CD4-positive, alpha-beta T cell treated with Interleukin-12 subunit alpha and Interleukin-12 subunit beta, for 1 hour (primary cell): Measurements from ENCODE around the gene RSPH1.

Experiments used
- DNase-seq: peaks from one replicate; pipeline ENCODE4 v3.0.0-alpha.2; 2020

The RSPH1 gene

DNA sequence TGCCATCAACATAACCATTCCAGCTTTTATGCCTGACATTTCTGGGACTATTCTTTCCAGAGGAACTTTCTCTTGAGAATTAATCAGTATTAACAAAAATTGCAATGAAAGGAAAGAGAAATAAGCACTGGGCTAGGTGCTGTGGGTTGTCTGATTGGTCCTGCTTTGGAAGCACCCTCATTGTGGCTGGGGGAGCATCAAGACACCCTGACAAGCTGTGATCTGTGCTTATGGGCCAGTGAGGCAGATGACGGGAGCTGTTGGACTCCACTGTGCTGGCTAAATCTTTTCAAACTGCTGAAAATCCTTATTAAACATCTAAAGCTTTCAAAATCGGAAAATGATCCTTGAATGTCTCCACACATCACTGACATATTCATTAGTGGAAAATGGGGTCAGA, 72.3 kb downstream of the RSPH1 start:
- DNase-seq, result no peak

DNA sequence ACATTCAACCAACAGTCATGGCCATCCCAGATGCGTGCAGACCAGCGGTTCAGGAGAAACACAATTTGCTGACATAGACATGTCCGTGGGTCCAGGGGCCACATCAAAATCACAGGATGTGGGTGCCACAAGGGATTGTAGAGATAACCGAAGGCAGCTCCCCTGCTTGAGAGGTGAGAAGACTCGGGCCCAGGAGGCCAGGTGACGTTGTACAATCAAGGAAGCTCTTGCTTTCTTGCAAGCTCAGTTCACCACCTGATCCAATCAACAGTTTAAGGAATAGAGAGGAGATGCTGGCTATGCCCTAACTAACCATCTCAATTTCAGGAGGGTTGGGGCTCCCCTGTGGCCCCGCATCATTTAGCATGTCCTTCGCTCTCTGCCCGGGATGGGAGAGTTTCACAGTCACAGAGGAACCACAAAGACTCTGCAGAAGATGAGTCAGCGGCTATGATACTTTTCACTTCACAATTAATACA, 72.8 kb downstream of the RSPH1 start:
- peak; percentile 50 for DNase-seq
